HCT116 (cell line): Measurements from ENCODE around the gene AMY2B. TPM values are rescaled to one million over a fixed set of nuclear protein-coding genes. Genes with fewer than 3 reads are reported as not detected.

Source experiments
- ATAC-seq: fragments of 200-7000 bp; cut with Tn5 transposase; 2 replicates; pipeline ENCODE4 v1.9.1; 2020; ENCODE audit warnings: mild to moderate bottlenecking, moderate library complexity
- BruUV-seq: library from RNA; stranded (reverse); fragments of 400-500 nt; replicated peaks from 2 replicates; lab custom pipeline; 2021; lab: Mats Ljungman, UMichigan
- CTCF ChIA-PET: fragments of 300-600 bp; sonication (Branson Sonifier 250); formaldehyde crosslinking; loops from one replicate; lab custom pipeline; 2021; ENCODE audit warnings: antibody characterized with exemption; lab: Charles Lee
- POLR2A ChIA-PET: fragments of 300-600, 350-600 bp; sonication (Branson Sonifier 250); formaldehyde crosslinking; loops from one replicate; lab custom pipeline; 2021; ENCODE audit warnings: antibody characterized with exemption; lab: Charles Lee
- RAD21 ChIA-PET, 2 experiments: fragments of 300-600 bp; sonication (Branson Sonifier 250); formaldehyde crosslinking; loops; one replicate each; lab custom pipeline; 2023; ENCODE audit warnings: low total read pairs in 2 of 2; ENCODE audit not compliant: uncharacterized antibody in 2 of 2, unreplicated experiment in 2 of 2, low non-redundant PET in 1 of 2; lab: Charles Lee
- DNase-seq: peaks from one replicate; pipeline ENCODE4 v3.0.0-alpha.2; 2010; ENCODE audit warnings: low read depth, low spot score
- H2AFZ ChIP-seq: fragments of 200-600 bp; shearing (Covaris generic), sonication (generic); 2 replicates; pipeline ENCODE4 v1.6.1; 2017; ENCODE audit warnings: low read depth, mixed run types, mixed read lengths, antibody characterized with exemption, low read length; ENCODE audit not compliant: poor library complexity, severe bottlenecking
- H3K27ac ChIP-seq: 2 replicates; pipeline ENCODE4 v1.5.1; 2012; ENCODE audit warnings: low read depth, low read length
- H3K27me3 ChIP-seq: fragments of 200-600 bp; sonication (generic); 2 replicates; pipeline ENCODE4 v1.6.1; 2016; ENCODE audit warnings: mixed run types, low read length, mixed read lengths; ENCODE audit not compliant: insufficient read depth
- H3K36me3 ChIP-seq, 2 experiments: fragments of 200-500 bp in 1 of 2; fragments of 200-600 bp in 1 of 2; sonication (Bioruptor generic) in 1 of 2; sonication (generic) in 1 of 2; 2 replicates each; pipeline versions ENCODE4 v1.5.1 to v1.6.1; 2014 to 2016; ENCODE audit warnings: low read length in 2 of 2, inconsistent platforms in 1 of 2, mixed read lengths in 1 of 2, mixed run types in 1 of 2; ENCODE audit not compliant: insufficient read depth in 2 of 2, control insufficient read depth in 1 of 2
- H3K4me1 ChIP-seq, 2 experiments: fragments of 200-600 bp in 1 of 2; sonication (generic) in 1 of 2; 2 replicates each; pipeline versions ENCODE4 v1.5.1 to v1.6.1; 2012 to 2017; ENCODE audit warnings: low read length in 2 of 2, inconsistent platforms in 1 of 2, mild to moderate bottlenecking in 1 of 2, mixed read lengths in 1 of 2, mixed run types in 1 of 2, moderate library complexity in 1 of 2; ENCODE audit not compliant: insufficient read depth in 2 of 2, control insufficient read depth in 1 of 2
- H3K4me2 ChIP-seq: fragments of 200-600 bp; sonication (generic); 2 replicates; pipeline ENCODE4 v1.6.1; 2017; ENCODE audit warnings: mixed run types, low read length, mixed read lengths
- H3K4me3 ChIP-seq, 2 experiments: fragments of 200-600 bp in 1 of 2; sonication (generic) in 1 of 2; replicated peaks in 1 of 2; 2 replicates each; pipeline ENCODE4 v1.5.1; 2011 to 2016; ENCODE audit warnings: low read length in 2 of 2, control low read depth in 1 of 2, low read depth in 1 of 2, mild to moderate bottlenecking in 1 of 2, mixed read lengths in 1 of 2, mixed run types in 1 of 2
- H3K79me2 ChIP-seq: fragments of 200-600 bp; sonication (generic); 2 replicates; pipeline ENCODE4 v1.6.1; 2017; ENCODE audit warnings: mild to moderate bottlenecking, mixed run types, low read length, moderate library complexity, mixed read lengths; ENCODE audit not compliant: insufficient read depth
- H3K9ac ChIP-seq: fragments of 200-600 bp; sonication (generic); 2 replicates; pipeline ENCODE4 v1.6.1; 2016; ENCODE audit warnings: low read length, mixed read lengths
- H3K9me2 ChIP-seq: fragments of 200-600 bp; sonication (generic), shearing (Covaris generic); 2 replicates; pipeline ENCODE4 v1.6.1; 2017; ENCODE audit warnings: mixed run types, mild to moderate bottlenecking, moderate library complexity; ENCODE audit not compliant: insufficient read depth
- H3K9me3 ChIP-seq, 2 experiments: fragments of 200-500 bp in 1 of 2; fragments of 200-600 bp in 1 of 2; sonication (Bioruptor generic) in 1 of 2; sonication (generic) in 1 of 2; 2 replicates each; pipeline ENCODE4 v1.6.1; 2014 to 2017; ENCODE audit warnings: low read length in 2 of 2, mixed read lengths in 2 of 2, inconsistent platforms in 1 of 2, low read depth in 1 of 2, mild to moderate bottlenecking in 1 of 2, mixed run types in 1 of 2, moderate library complexity in 1 of 2; ENCODE audit not compliant: control insufficient read depth in 1 of 2, insufficient read depth in 1 of 2
- H4K20me1 ChIP-seq: fragments of 200-600 bp; sonication (generic), shearing (Covaris generic); 2 replicates; pipeline ENCODE4 v1.6.1; 2017; ENCODE audit warnings: mixed run types, mild to moderate bottlenecking, moderate library complexity; ENCODE audit not compliant: insufficient read depth
- CBX3 ChIP-seq: IDR thresholded peaks from 2 replicates; pipeline ENCODE4 v1.6.1; 2012; ENCODE audit warnings: low read depth
- EGR1 ChIP-seq: IDR thresholded peaks from 2 replicates; pipeline ENCODE4 v1.6.1; 2012; ENCODE audit warnings: low read depth
- EZH2 ChIP-seq: fragments of 200-600 bp; sonication (generic); IDR thresholded peaks from 2 replicates; pipeline ENCODE4 v1.6.1; 2017; ENCODE audit warnings: antibody characterized with exemption, mixed run types
- EZH2phosphoT487 ChIP-seq: fragments of 200-600 bp; IDR thresholded peaks from 2 replicates; pipeline ENCODE4 v1.6.1; 2018; ENCODE audit warnings: antibody characterized with exemption, borderline replicate concordance
- FOSL1 ChIP-seq: IDR thresholded peaks from 2 replicates; pipeline ENCODE4 v1.6.1; 2012; ENCODE audit warnings: low read depth
- JUND ChIP-seq: IDR thresholded peaks from 2 replicates; pipeline ENCODE4 v1.6.1; 2012
- MAX ChIP-seq: IDR thresholded peaks from 2 replicates; pipeline ENCODE4 v1.6.1; 2012
- POLR2A ChIP-seq: IDR thresholded peaks from 2 replicates; pipeline ENCODE4 v1.7.0; 2011; ENCODE audit warnings: borderline replicate concordance; ENCODE audit not compliant: insufficient read depth, insufficient read length; ENCODE audit errors: extremely low read depth
- POLR2AphosphoS5 ChIP-seq: IDR thresholded peaks from 2 replicates; pipeline ENCODE4 v1.6.1; 2011; ENCODE audit warnings: mild to moderate bottlenecking, low read depth, low read length, moderate library complexity
- RAD21 ChIP-seq: IDR thresholded peaks from 2 replicates; pipeline ENCODE4 v1.6.1; 2012; ENCODE audit warnings: low read depth, mild to moderate bottlenecking
- SP1 ChIP-seq: IDR thresholded peaks from 2 replicates; pipeline ENCODE4 v1.6.1; 2012; ENCODE audit warnings: low read depth
- SRF ChIP-seq: IDR thresholded peaks from 2 replicates; pipeline ENCODE4 v1.6.1; 2012; ENCODE audit warnings: low read depth
- TCF7L2 ChIP-seq: IDR thresholded peaks from 2 replicates; pipeline ENCODE4 v1.7.0; 2011; ENCODE audit warnings: borderline replicate concordance, inconsistent platforms; ENCODE audit not compliant: insufficient read depth, insufficient read length; ENCODE audit errors: extremely low read depth
- ZNF274 ChIP-seq: fragments of 200-500 bp; sonication (Bioruptor generic); IDR thresholded peaks from 2 replicates; pipeline ENCODE4 v1.6.1; 2014; ENCODE audit warnings: mild to moderate bottlenecking, low read depth, low read length, inconsistent platforms
- intact Hi-C: fragments of 100-400 bp; cut with micrococcal nuclease; formaldehyde crosslinking; loops from 2 replicates; pipeline ENCODE4 v1.10.0; 2022
- total RNA-seq: library from RNA; stranded (reverse); gene quantifications from one replicate; pipeline ENCODE4 v1.2.1, GENCODE V29; 2021; ENCODE audit not compliant: unreplicated experiment
- TF ChIP-seq, protein P1 (sequence below): IDR thresholded peaks from 2 replicates; pipeline ENCODE4 v1.6.1; 2011; ENCODE audit warnings: mild to moderate bottlenecking, low read length, moderate library complexity; ENCODE audit not compliant: insufficient replicate concordance; ENCODE audit errors: extremely low read depth
- TF ChIP-seq, protein P2 (sequence below): IDR thresholded peaks from 2 replicates; pipeline ENCODE4 v1.6.1; 2012; ENCODE audit warnings: low read depth

AMY2B gene
- total RNA-seq, 1 experiment from 2014 or later, result 2.6 TPM

DNA sequence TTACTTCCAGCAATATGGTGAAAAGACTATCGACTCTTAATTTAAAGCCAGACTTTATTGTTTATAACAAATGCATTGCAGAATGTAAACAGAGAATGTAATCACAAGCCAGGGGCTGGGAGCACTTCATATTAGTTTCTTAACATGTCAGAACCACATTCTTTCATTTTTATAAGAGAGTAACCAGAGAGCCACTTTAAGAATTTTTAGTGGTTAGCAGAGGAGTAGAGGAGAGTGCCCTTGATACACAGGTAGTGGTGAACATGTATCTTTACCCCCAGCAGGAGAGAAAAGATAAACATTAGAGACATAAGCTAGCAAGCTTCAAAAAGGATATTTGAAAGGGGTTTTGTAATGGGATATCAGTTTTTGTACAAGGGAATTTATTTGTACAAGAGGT, 11.1 kb downstream of the AMY2B start:
- Histone ChIP-seq H3K4me2 (no peak overlapping the region), H3K4me1 (no peaks in the 10 kb centered on the region), H3K27me3 (no peaks in the 10 kb centered on the region), H3K4me3 (no peak overlapping the region), H3K79me2 (no peaks in the 10 kb centered on the region), H3K9me3 (no peaks in the 10 kb centered on the region), H3K9me2 (no peaks in the 10 kb centered on the region), H3K27ac (no peak overlapping the region), H3K9ac (no peak overlapping the region), H3K36me3 (no peaks in the 10 kb centered on the region), H2AFZ (no peak overlapping the region), H4K20me1 (no peaks in the 10 kb centered on the region)
- ChIA-PET POLR2A (no interaction called here), CTCF (no interaction called here), RAD21 (no interaction called here)
- ATAC-seq (no peak), DNase-seq (no peak)
- no TSS peak for BruUV-seq
- intact Hi-C loops, result no loop called here
- no peak for TF ChIP-seq EGR1
- TF ChIP-seq TCF7L2, result no peak
- TF ChIP-seq EZH2, result no peak
- TF ChIP-seq, protein P1, sequence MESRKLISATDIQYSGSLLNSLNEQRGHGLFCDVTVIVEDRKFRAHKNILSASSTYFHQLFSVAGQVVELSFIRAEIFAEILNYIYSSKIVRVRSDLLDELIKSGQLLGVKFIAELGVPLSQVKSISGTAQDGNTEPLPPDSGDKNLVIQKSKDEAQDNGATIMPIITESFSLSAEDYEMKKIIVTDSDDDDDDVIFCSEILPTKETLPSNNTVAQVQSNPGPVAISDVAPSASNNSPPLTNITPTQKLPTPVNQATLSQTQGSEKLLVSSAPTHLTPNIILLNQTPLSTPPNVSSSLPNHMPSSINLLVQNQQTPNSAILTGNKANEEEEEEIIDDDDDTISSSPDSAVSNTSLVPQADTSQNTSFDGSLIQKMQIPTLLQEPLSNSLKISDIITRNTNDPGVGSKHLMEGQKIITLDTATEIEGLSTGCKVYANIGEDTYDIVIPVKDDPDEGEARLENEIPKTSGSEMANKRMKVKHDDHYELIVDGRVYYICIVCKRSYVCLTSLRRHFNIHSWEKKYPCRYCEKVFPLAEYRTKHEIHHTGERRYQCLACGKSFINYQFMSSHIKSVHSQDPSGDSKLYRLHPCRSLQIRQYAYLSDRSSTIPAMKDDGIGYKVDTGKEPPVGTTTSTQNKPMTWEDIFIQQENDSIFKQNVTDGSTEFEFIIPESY, result no peak
- TF ChIP-seq JUND, result no peak
- TF ChIP-seq CBX3, result no peak
- TF ChIP-seq MAX, result no peak
- no peak for TF ChIP-seq RAD21
- TF ChIP-seq POLR2A, result no peak
- no peak for TF ChIP-seq POLR2AphosphoS5
- TF ChIP-seq SRF, result no peak
- TF ChIP-seq ZNF274, result no peak
- no peak for TF ChIP-seq SP1
- no peak for TF ChIP-seq FOSL1
- TF ChIP-seq EZH2phosphoT487, result no peak
- TF ChIP-seq, protein P2, sequence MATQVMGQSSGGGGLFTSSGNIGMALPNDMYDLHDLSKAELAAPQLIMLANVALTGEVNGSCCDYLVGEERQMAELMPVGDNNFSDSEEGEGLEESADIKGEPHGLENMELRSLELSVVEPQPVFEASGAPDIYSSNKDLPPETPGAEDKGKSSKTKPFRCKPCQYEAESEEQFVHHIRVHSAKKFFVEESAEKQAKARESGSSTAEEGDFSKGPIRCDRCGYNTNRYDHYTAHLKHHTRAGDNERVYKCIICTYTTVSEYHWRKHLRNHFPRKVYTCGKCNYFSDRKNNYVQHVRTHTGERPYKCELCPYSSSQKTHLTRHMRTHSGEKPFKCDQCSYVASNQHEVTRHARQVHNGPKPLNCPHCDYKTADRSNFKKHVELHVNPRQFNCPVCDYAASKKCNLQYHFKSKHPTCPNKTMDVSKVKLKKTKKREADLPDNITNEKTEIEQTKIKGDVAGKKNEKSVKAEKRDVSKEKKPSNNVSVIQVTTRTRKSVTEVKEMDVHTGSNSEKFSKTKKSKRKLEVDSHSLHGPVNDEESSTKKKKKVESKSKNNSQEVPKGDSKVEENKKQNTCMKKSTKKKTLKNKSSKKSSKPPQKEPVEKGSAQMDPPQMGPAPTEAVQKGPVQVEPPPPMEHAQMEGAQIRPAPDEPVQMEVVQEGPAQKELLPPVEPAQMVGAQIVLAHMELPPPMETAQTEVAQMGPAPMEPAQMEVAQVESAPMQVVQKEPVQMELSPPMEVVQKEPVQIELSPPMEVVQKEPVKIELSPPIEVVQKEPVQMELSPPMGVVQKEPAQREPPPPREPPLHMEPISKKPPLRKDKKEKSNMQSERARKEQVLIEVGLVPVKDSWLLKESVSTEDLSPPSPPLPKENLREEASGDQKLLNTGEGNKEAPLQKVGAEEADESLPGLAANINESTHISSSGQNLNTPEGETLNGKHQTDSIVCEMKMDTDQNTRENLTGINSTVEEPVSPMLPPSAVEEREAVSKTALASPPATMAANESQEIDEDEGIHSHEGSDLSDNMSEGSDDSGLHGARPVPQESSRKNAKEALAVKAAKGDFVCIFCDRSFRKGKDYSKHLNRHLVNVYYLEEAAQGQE, result no peak
- TF ChIP-seq, all 23 proteins: peak for 0
